Measurements from ENCODE around the gene KIF19.
"Not testable (repeated sequence)": the region's sequence is repeated elsewhere in the genome, so short reads cannot be mapped to it uniquely, and the experiment has no call there.

The KIF19 gene

DNA sequence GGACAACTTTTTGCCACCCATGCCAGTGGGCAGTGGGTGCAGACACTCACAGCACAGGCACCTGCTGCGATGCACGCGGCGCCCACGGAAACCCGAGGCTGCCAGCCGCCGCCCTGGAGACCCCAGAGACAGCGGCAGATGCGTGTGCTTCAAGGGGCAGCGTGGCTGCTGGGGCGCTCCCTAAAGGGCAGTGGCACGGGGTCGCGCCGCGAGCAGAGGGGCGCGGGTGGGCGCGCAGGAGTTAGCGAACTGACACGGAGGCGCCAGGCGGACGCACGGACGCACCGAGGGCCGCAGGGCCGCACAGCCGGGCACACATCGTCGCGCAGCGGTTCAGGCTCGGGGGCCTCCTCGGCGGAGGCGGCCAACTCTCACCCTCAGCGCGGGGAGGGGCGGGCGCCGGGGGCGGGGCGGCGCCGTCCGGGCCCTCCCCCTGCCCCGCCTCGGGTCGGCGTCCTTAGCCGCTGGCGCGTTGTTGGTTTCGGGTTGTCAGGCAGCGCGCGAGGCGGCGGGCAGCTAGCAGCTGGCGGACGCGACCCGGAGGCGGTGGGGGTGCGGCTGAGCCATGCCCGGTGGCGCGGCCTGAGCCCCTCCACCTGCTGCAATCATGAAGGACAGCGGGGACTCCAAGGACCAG, at the start of gene KIF19:
Gene KIF19, plus strand, starts transcription at position 484 of the 637 bp plus-strand sequence. Its CDS starts 124 bp downstream, at position 608.
- peak in 1 of 2 donors; percentile 7 for DNase-seq (ENCODE audit: low read depth in 2 of 2, low spot score in 1 of 2)

DNA sequence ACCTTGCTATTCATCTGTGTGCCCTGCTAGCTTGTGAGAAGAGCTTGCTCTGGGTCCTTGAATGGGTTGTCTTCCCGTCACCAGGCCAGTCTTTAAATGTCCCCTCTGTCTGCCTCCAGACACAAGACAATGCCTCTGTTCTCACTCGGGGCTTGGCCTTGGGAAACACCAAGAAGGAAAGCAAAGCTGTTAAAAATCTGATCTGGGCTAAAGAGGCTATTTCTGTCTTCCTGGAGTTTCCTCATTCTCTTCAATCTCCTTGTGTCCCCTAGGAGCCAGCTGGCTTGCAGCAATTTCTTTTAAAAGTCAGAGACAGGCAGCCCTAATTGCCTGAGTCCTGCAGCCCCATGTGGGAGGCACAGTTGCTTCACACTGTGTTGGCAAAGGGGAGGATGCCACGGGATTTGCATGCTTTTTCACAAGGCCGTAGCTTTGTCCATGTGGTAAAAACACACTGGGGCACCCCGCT, 49.5 kb upstream of the KIF19 start:
- DNase-seq (ENCODE audit: low read depth in 2 of 2, low spot score in 1 of 2) = no peak

- DNase-seq (ENCODE audit: low read depth in 2 of 2, low spot score in 1 of 2) = no peak
These were observed 48.1 kb upstream of the KIF19 start for GRCh38 chr17:74277935-74278334.

- DNase-seq (ENCODE audit: low read depth in 2 of 2, low spot score in 1 of 2) = not testable (repeated sequence)
These were observed 46.4 kb upstream of the KIF19 start for GRCh38 chr17:74279617-74280016.

- peak in 1 of 2 donors; percentile 31 for DNase-seq (ENCODE audit: low read depth in 2 of 2, low spot score in 1 of 2)
These were observed 45.9 kb upstream of the KIF19 start for GRCh38 chr17:74280093-74280513.

DNA sequence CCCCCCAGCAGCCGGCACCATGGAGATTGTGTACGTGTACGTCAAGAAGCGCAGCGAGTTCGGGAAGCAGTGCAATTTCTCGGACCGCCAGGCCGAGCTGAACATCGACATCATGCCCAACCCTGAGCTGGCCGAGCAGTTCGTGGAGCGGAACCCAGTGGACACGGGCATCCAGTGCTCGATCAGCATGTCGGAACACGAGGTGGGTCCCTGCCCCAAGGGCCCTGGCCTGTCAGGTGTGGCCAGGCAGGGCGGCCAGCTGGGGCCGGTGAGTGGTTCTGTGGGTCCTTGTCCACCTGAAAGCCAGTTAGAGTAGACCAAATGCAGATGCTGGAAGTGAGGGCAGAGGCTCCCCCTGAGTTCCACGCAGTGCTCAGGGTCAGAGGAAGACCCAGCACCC, 44.2 kb upstream of the KIF19 start:
- no peak for DNase-seq (ENCODE audit: low read depth in 2 of 2, low spot score in 1 of 2)

DNA sequence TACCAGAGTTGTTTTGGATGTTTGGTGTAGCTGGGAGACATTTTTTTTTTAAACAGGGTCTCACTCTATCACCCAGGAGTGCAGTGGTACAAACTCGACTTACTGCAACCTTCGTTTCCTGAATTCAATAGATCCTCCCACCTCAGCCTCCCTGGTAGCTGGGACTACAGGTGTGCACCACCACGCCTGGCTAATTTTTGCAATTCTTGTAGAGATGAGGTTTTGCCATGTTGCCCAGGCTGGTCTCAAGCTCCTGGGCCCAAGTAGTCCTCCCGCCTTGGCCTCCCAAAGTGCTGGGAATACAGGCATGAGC, 43.8 kb upstream of the KIF19 start:
- DNase-seq (ENCODE audit: low read depth in 2 of 2, low spot score in 1 of 2) = not testable (repeated sequence)

- peak in 1 of 2 donors; percentile 29 for DNase-seq (ENCODE audit: low read depth in 2 of 2, low spot score in 1 of 2)
These were observed 43.2 kb upstream of the KIF19 start for GRCh38 chr17:74282587-74283370.

DNA sequence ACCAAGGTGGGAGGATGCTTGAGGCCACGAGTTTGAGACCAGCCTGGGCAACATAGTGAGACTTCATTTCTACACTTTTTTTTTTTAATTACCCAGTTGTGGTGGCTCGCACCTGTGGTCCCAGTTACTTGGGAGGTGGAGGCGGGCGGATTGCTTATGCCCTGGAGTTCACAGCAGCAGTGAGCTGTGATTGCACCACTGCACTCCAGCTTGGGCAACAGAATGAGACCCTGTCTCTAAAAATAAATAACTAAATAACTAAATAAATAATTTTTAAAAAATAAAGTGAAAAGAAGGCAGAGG, 42.7 kb upstream of the KIF19 start:
- DNase-seq (ENCODE audit: low read depth in 2 of 2, low spot score in 1 of 2) = no peak

- no peak for DNase-seq (ENCODE audit: low read depth in 2 of 2, low spot score in 1 of 2)
These were observed 38.9 kb upstream of the KIF19 start for GRCh38 chr17:74287031-74287602.

DNA sequence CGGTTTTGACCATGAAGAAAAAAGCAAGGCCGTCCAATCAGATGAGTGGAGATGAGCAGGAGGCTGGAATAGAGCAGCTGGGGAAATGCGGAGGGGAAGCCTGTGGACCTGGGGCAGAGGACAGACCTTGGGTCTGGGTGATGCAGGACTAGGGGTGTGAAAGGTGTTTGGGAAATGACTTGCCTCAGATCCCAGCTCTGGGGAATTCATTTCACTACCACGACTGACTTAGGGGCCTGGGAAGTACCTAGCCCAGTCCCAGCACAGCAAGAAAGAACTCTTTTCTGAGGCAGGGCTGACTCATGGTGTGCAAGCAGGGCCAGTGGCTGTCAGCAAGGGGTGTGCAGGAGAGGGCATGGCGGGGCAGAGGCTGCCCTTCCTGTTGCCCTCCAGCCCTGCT, 37.2 kb upstream of the KIF19 start:
- no peak for DNase-seq (ENCODE audit: low read depth in 2 of 2, low spot score in 1 of 2)

- no peak for DNase-seq (ENCODE audit: low read depth in 2 of 2, low spot score in 1 of 2)
These were observed 36.3 kb upstream of the KIF19 start for GRCh38 chr17:74289688-74290087.

DNA sequence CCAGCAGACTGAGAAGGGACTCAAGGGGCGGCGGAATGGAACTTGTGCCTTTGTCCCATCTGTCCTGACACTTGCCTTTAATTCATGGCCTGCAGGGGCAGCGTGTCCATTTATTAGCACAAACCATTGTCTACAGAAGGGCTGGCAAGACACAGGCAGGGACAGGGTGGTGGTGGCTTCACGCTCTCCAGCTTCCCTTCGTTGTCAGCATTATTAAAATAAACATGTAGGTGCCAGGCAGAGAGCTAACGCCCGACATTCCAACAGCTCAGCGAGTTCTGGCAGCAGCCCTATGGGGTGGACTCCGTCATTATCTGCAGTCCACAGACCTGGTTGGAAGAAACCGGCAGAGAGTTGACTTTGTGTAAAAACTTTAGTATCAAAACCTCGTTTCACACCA, 35.7 kb upstream of the KIF19 start:
- DNase-seq (ENCODE audit: low read depth in 2 of 2, low spot score in 1 of 2) = no peak

GRCh38 chr17:74292495-74292894, 33.5 kb upstream of the KIF19 start:
- DNase-seq (ENCODE audit: low read depth in 2 of 2, low spot score in 1 of 2) = no peak

DNA sequence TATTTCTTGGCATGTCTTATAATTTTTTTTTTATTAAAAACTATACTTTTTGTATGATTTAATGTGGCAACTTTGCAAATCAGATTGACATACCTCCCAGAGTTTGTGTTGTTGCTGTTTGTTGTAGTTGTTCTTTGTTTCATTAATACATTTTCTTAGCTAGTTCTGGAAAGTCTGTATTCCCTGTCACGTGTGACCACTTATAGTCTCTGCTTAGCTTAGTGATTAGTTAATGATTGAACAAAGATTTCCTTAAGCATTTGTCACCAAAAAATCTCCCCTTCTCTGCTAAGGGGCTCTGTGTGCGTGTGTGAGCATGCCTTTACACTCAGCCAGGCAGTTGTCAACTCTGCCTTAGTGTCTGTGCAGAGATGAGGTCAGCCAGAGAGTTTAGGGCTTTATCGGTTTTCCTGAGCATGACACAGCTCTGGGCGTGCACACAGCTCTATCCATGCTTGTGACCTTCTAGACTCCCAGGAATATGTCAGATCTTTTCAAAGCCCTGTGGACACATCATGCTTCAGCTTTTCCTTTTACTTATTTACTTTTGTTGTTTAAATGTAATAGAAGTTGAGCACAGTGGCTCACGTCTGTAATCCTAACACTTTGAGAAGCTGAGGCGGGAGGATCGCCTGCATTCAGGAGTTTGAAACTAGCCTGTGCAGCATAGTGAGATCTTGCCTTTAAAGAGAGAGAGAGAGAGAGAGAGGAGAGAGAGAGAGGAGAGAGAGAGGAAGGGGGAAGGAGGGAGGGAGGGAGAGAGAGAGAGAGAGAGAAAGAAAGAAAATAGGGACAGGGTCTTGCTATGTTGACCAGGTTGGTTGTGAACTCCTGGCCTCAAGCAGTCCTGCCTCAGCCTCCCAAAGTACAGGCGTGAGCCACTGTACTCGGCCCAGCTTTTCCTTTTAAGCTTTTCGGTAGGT, 30.1 kb upstream of the KIF19 start:
- DNase-seq (ENCODE audit: low read depth in 2 of 2, low spot score in 1 of 2) = no peak

DNA sequence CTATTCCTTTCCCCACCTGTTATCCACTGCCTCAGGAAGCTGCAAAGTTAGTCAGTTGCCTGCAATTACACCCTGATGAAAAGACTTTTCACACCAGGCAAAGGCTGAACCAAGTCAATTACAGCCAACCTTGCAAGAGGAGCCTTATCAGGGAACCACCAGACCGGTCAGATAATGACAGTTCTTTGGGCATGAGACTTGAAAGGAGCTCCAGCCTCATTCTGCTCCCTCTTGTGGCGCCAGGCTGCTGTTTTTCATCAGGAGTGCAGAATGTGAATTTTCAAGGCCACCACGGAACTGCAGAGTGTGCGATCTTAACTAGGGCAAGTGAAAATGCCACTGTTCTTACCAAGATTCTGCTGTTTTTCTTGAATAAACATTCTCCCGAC, 29.5 kb upstream of the KIF19 start:
- no peak for DNase-seq (ENCODE audit: low read depth in 2 of 2, low spot score in 1 of 2)

DNA sequence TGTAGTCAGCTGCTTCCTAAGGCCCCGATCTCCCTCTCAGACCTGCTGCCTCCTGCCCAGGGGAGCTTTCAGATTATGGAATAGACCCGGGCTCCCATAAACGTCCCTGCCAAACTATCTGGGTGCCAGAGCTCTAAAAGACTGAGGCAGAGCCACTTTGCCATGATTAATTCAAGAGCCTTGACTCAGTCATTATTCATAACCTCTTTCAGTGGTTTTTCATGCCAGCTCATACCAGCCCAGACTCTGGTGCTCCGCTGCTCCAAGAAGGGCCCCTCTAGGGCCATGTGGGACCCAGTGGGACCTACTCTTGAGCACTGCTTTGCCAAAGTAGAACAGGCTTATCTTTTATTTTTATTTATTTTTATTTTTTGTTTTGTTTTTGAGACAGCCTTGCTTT, 28.1 kb upstream of the KIF19 start:
- no peak for DNase-seq (ENCODE audit: low read depth in 2 of 2, low spot score in 1 of 2)

GRCh38 chr17:74298778-74299177, 27.2 kb upstream of the KIF19 start:
- no peak for DNase-seq (ENCODE audit: low read depth in 2 of 2, low spot score in 1 of 2)

- no peak for DNase-seq (ENCODE audit: low read depth in 2 of 2, low spot score in 1 of 2)
These were observed 26.6 kb upstream of the KIF19 start for GRCh38 chr17:74299226-74300009.

GRCh38 chr17:74303305-74303704, 22.7 kb upstream of the KIF19 start:
- no peak for DNase-seq (ENCODE audit: low read depth in 2 of 2, low spot score in 1 of 2)

- no peak for DNase-seq (ENCODE audit: low read depth in 2 of 2, low spot score in 1 of 2)
These were observed 21.8 kb upstream of the KIF19 start for GRCh38 chr17:74304184-74304583.
